GM18499 (cell line): ENCODE results near the gene HMGCL.
"Not testable (repeated sequence)": the region's sequence is repeated elsewhere in the genome, so short reads cannot be mapped to it uniquely, and the experiment has no call there.

Experiments used
- ATAC-seq: cut with Tn5 transposase; IDR thresholded peaks from one replicate; pipeline ENCODE4 v1.9.1; 2021; ENCODE audit warnings: moderate number of reproducible peaks; ENCODE audit not compliant: insufficient read depth, unreplicated experiment

The HMGCL gene

DNA sequence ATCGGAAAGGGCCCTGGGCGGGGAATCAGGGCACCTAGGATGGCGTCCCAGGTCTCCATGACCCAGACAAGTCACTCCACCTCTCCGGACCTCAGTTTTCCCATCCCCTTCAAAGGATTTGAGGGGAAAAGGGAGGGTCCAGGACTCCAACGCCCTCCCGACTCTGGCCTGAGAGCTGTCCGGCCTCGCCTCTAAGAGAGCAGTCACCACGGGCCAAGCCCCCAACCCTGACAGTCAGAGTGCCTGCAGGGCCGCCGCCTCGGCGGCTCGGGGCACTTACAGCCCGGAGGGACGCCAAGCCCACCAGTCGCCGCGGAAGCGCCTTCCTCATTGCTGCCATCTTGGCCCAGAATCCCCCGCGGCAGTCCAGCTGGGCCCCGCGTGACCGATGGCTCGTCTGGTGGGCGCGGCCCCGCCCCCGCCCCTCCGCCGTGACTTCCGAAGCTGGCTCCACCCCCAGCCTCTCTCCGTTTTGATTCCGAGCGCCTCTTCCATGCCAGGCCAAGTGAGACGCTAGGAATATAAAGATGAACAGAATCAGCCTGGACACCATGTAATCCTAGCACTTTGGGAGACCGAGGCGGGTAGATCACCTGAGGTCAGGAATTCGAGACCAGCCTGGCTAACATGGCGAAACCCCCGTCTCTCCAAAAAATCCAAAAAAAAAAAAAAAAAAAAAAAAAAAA, at the start of gene HMGCL:
HMGCL (minus strand) TSS at position 354 of the 686 bp plus-strand sequence; CDS start at position 340, 14 bp downstream.
- no peak for ATAC-seq

GRCh38 chr1:23872421-23872820, 47.2 kb upstream of the HMGCL start:
- no peak for ATAC-seq

DNA sequence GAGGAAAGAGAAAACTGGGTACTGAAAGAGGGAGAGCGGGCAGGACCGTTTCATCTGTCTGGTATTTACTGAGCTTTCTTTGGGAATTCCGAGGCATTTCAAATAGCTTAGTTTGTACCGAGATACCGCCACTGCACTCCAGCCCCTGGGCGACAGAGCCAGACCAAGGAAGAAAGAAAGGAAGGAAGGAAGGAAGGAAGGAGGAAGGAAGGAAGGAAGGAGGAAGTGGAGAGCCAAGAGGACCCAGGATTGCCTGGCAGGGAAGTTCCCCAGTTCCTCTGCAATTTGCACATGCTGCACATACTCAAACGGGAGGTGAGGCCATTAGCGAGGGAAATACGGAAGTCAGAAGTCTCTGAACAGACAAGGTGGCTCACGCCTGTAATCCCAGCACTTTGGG, 43.8 kb upstream of the HMGCL start:
- ATAC-seq = no peak

DNA sequence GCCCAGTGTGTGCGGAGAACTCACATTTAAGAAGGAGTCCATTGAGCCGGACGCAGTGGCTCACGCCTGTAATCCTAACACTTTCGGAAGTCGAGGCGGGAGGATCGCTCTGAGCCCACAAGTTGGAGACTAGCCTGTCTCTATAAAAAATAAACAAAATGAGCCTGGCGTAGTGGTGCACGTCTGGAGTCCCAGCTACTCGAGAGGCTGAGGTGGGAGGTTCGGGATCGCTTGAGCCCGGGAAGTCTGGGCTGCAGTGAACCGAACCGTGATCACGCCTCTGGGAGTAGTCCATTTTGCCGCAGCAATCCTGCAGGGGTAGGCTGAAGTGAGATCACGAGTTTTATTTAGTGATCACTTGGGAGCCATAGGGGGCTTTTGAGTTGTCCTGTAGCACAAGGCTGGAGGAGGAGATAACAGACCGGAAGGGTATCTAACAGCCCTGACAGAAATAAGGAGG, 43.4 kb upstream of the HMGCL start:
- no peak for ATAC-seq

DNA sequence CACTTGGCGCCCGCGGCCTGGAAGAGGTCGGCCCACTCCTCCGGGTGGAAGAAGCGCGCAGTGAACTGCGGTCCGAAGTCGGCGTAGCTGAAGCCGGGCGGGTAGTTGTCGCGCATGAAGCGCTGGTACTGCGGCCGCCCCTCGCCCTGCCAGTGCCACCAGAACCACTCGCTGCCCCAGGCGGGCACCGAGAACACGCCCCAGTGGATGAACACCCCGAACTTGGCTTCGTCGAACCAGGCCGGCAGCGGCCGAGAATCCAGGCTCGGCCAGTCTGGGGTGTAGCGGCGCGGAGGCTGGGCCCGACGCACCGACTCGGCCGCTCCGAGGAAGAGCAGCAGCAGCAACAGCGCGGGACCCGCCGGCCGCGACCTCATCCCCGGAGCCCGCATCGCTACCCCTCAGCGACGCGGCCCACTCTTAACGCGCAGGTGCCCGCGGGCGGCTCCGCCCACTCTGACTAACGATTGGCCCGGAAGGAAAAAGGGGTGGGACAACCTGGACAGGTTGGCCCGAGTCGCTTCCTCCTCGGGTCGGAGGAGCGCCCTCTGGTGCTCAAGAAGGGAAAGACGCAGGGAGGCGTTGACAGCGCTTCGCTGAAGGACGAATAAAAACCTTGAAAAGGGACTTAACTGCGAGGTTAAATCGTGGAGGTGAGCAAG, 42.8 kb upstream of the HMGCL start, which contains the start of gene FUCA1:
FUCA1 (minus strand) TSS at position 396 of the 662 bp plus-strand sequence; CDS start at position 392, 4 bp downstream.
- no peak for ATAC-seq

GRCh38 chr1:23867542-23867894, 42.3 kb upstream of the HMGCL start:
- no peak for ATAC-seq

DNA sequence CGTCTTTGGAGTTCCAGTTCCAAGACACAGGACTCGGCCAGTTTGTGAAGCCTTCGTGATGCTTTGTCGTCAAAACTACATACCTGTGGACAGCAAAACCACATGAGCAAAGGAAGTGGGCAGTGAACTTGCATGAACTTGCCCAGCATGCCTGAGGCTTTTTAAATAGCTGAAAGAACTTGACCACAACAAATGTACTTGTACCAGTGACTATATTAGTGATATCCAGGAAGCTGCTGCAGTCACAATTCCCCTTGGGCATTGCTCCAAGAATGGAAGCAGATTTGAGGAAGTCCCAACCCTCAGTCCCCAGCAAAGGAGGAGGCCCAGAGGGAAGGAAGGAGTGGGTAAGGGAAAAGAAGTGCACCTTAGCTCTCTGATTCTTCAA, 40.3 kb upstream of the HMGCL start:
- ATAC-seq = no peak

DNA sequence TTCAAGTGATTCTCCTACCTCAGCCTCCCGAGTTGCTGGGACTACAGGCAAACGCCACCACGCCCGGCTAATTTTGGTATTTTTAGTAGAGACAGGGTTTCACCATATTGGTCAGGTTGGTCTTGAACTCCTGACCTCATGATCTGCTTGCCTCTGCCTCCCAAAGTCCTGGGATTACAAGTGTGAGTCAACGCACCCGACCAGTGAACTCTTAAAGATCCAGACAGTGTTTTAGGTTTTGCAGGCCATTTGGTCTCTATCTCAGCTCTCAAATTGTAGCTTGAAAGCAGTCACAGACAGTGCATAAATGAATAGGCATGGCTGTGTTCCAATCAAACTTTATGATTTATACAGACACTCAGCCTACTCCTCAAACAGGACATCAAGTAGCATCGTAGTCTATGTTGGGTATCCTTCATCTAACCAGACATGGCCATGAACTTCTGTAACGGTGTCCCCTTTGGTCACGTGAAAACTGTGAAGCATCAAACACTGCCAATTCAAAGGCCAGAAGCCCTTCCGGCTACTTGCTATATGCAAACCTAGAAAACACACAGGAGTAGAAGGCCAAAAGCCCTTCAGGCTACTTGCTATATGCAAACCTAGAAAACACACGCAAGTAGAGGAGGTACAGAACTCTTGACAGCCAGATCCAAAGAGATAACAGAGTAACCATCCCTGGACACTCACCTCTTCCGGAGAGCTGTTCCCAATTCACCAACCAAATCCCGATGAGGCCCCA, 39.7 kb upstream of the HMGCL start:
- no peak for ATAC-seq

- ATAC-seq = no peak
These were observed 37.4 kb upstream of the HMGCL start for GRCh38 chr1:23862640-23863039.

GRCh38 chr1:23854568-23854967, 29.3 kb upstream of the HMGCL start:
- ATAC-seq = no peak

DNA sequence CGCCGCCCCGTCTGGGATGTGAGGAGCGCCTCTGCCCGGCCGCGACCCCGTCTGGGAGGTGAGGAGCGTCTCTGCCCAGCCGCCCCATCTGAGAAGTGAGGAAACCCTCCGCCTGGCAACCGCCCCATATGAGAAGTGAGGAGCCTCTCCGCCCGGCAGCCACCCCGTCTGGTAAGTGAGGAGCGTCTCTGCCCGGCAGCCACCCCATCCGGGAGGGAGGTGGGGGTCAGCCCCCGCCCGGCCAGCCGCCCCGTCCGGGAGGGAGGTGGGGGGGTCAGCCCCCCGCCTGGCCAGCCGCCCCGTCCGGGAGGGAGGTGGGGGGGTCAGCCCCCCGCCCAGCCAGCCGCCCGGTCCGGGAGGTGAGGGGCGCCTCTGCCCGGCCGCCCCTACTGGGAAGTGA, 27.9 kb upstream of the HMGCL start:
- ATAC-seq = not testable (repeated sequence)

DNA sequence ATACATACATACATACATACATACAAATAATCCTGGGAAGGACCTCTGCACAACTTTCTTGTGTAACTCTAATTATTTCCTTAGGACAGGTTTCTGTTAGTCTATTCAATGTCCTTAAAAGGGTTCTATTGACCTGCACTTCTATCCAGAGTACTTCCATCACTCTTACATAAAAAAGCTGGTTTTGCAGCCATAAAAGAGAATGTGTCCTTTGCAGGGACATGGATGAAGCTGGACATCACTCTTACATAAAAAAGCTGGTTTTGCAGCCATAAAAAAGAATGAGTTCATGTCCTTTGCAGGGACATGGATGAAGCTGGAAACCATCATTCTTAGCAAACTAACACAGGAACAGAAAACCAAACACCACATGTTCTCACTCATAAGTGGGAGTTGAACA, 26.2 kb upstream of the HMGCL start:
- not testable (repeated sequence) for ATAC-seq

DNA sequence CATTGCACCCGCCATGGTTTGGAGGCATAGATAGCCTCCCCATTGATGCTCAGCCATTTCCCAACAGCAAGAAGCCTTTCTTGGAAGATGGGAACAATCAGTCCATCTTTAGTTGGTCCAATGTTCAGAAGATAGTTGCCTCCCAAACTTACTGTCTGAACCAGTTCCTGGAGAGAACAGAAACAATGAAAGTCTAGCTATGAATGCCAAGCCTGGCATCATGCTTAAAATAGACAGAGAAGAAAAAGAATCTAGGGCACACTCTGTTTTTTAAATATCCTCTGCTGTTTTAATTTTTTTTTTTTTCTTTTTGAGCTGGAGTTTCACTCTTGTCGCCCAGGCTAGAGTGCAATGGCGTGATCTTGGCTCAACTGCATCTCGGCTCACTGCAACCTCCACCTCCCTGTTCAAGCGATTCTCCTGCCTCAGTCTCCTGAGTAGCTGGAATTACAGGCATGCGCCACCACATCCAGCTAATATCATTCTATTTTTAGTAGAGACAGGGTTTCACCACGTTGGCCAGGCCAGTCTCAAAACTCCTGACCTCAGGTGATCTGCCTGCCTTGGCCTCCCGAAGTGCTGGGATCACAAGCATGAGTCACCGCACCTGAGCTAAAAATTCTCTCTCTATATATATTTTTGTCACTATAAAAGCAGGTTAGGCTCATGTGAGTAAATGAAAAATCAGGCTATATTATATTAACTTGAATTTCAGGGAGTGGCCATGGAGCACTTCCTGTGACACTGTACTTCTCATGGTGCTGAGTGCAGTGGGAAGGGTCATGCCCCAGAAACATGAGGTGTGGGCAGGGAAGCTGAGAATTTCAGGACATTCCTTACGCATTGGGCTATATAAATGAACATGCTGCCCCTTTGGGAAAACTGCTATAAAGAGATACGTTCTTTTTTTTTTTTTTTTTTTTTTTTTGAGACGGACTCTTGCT, 23.7 kb upstream of the HMGCL start:
- ATAC-seq = no peak

- not testable (repeated sequence) for ATAC-seq
These were observed 22.4 kb upstream of the HMGCL start for GRCh38 chr1:23847482-23848095.

DNA sequence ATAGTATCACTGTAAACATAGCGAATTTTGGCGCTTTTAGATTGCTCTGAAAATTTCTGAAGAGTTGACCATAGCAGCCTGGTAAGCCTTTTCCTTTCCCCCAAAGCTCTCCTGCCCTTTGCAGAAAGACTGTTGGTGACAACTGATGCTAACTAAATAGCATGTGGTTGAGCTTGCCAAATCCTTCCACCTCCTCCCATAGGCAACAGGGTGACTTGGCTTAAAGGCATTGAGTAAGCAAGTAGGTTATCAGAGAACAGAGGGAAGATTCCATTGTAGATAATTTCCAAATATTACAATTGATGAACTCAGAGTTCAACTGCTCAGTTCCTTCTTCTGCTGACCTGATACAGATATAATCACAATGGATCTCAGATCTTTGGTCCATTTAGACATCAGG, 19.9 kb upstream of the HMGCL start:
- no peak for ATAC-seq

GRCh38 chr1:23843644-23844043, 18.4 kb upstream of the HMGCL start:
- ATAC-seq = no peak

DNA sequence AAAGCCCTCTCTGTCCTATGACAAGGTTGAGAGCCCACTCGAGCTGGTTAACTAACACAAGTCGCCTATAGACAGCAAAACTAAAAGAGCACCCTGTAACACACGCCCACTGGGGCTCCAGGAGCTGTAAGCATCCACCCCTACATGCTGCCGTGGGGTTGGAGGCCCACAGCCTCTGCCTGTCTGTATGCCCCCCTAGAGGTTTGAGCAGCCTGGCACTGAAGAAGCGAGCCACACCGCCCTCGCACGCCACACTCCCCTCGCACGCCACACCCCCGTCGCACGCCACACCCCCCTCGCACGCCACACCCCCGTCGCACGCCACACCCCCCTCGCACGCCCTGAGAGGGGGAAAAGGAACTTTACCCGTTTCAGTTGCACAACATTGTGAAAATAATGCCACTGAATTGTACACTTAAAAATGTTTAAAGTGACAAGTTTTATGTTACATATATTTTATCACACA, 13.2 kb upstream of the HMGCL start:
- ATAC-seq = no peak

- ATAC-seq = no peak
These were observed 12.7 kb upstream of the HMGCL start for GRCh38 chr1:23837908-23838307.

DNA sequence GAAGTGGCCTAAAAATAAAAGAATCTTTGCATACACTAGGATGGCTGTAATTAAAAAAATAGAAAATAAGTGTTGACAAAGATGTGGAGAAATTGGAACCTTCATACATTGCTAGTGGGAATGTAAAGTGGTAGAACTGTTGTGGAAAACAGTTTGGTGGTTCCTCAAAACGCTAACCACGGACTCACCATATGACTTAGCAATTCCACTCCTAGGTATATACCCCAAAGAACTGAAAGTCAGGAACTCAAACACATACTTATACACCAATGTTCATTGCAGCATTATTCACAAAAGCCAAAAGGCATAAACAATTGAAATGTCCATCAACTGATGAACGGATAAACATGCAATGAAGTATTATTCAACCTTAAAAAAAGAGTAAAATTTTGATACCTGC, 10.8 kb upstream of the HMGCL start:
- ATAC-seq = no peak

- ATAC-seq = not testable (repeated sequence)
These were observed 8.9 kb upstream of the HMGCL start for GRCh38 chr1:23834156-23834555.
